NCI-H345 treated with DMSO at 0.1 percent for 48 hours (cell line): ENCODE results near the gene CADM1.

Experiments used
- DNase-seq: peaks from one replicate; lab custom pipeline; 2025; ENCODE audit not compliant: unreplicated experiment; lab: John Stamatoyannopoulos, UW

Gene CADM1

DNA sequence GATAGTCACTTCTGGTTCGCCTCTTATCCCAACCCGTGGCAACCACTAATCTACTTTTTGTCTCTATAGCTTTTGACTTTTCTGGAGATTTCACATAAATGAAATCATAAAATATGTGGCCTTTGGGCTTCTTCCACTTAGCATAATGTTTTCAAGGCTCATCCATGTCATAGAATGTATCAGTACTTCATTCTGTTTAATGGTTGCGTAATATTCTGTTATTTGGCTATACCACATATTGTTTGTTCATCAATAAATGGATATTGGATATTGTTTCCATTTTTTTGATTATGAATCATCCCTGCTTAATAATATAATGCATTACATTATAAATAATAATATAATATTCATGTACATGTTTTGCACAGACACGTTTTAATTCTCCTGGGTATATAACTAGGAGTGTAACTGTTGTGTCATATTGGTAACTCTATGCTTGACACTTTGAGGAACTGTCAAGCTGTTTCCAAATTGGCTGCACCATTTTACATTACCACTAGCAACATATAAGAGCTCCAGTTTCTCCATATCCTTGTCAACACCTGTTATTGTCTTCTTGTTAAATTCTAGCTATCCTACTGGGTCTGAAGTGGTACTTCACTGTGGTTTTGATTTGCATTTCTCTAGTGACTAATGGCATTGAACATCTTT is 181.5 kb downstream of the CADM1 start:
- no peak for DNase-seq

DNA sequence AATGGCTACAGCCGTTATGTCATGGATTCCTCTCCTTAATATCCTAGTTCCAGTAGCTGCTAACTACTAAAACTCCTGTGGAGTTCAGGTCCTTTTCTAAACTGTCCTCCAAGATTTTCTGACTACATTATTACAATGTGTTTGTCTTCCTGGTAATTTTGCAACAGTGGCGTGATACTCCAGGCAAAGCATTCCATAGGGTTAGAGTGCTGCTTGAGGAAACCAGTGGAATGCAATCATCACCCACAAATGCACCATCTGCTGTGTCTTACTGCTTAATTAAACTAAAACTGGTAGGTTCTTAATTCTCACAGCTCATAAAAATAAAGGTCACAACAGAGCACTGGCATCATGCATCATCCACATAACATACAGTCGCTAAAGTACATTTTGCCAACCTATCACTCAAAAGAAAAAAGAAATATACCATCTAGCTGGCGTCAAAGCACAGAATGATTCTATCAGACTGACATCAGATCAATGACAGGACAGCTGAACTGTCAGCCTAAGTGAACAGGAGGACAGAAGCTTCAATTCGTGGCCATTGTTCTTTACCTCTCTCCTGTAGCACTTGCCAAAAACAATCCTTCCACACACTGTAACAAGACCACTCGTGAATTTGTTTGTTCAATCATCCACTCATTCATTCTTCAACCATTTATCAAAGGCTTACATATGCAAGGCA is 182.5 kb downstream of the CADM1 start:
- peak; percentile 18 for DNase-seq

DNA sequence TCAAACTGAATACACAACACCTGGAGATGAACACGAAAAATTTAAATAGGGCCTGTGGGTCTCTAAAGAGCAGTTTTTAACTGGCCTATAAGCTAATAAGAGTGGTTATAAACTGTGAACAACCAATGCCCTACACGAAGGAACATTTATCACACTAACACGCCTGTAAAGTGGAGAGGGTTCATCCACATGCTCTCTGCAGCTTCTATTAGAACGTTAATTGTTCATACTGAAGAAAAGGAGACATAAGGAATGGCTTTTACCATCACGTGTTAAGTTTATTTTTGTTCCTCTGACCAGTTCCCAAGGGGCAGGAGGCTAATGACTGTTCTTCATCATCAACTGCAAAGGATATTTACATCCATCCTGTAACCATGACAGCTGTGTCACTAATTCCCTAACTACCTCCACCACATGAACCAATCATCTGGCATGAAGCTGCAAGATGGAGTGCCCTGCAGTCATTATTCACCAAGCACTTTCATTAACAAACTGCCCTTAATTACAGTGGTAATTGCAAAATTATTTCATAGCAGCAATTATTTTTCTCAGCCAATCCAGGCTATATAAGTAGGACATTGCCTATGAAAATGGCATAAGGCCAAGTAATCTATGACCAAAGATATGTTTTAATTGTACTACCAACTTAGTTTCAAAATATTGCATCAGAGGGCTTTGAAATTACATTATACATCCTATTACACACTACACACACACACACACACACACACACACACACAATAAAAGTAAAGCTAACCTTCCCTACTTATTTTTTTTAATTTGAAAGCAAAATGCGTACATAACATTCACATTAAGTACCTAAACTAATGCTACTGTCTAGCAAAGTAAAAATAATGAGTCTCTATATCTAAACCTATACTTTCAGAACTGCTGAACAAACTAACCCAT is 186.7 kb downstream of the CADM1 start:
- no peak for DNase-seq

GRCh38 chr11:115316696-115317095 is 187.5 kb downstream of the CADM1 start:
- DNase-seq, result no peak

DNA sequence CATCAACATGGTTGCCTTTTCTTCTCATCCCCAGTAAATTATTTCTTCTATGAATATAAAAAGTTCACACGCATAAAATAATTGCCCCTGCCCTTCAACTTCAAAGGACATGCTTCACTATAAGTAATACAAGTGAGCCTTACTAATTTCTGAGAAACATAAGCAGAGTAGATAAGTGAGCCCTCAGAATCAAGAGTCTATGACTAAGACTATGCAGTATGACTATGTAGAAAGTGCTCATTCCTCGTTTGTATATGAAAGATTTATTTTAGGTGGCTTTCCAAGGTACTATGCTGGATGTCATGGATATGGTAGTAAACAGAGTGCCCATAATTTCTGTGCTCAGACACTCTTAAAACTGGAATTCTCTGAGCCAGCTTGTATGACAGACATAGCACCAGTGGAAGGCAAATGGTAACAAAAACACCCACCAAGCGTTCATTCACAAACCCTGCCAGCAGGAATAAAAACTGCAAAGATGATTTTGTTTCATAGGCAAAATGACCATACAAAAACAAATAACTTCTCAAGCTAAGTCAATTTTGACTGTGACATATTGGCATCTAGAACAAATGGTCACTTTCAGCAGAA is 189.8 kb downstream of the CADM1 start:
- no peak for DNase-seq

DNA sequence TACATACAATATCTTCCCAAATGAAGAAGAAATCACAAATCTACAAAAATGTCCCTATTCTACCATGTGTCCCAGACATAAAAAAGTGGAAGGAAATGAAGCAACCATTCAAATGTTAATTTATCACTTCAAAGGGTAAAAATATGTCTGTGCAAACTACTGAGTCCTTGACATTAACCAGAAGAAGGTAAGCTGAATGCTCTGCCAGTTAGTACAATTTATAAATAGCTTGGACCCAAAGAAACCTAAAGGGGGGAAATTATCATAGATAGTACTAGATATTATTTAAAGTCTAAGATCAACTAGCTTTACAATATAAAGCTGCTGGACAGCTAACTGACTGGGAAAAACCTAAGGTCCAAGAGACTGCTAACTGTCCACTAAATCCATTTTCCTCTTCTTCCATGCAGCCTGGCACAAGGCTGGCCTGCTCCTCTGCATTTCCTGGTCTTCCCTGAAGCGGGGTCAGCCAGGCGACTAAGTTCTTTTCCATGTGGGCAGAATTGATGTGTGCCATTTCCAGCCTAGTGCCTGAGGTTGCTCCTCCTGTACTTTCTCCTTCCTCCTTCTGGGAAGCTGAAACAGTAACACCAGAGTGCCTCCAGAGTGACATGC is 190.9 kb downstream of the CADM1 start:
- no peak for DNase-seq

DNA sequence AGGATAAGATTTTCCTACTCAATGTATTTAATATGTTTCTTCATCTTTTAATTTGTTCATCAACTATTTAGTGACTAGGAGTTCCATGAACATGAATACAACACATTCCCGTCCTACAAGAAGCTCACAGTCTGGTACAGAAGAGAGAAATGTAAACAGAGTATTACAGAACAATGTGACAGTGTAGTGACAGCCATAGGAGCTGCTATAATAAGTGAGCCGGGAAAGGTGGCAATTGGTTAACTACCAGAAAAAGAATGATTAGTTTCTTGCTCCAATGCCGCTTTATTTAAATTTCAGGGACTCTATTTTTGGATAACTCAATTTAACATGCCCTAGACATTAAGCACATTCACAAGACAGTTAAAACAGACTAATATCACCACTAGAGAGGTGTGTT is 192.3 kb downstream of the CADM1 start:
- DNase-seq, result no peak

- DNase-seq, result no peak
These were observed 197.5 kb downstream of the CADM1 start for GRCh38 chr11:115306689-115307088.

- no peak for DNase-seq
These were observed 199.3 kb downstream of the CADM1 start for GRCh38 chr11:115304774-115305472.

- DNase-seq, result no peak
These were observed 200.2 kb downstream of the CADM1 start for GRCh38 chr11:115303929-115304531.

DNA sequence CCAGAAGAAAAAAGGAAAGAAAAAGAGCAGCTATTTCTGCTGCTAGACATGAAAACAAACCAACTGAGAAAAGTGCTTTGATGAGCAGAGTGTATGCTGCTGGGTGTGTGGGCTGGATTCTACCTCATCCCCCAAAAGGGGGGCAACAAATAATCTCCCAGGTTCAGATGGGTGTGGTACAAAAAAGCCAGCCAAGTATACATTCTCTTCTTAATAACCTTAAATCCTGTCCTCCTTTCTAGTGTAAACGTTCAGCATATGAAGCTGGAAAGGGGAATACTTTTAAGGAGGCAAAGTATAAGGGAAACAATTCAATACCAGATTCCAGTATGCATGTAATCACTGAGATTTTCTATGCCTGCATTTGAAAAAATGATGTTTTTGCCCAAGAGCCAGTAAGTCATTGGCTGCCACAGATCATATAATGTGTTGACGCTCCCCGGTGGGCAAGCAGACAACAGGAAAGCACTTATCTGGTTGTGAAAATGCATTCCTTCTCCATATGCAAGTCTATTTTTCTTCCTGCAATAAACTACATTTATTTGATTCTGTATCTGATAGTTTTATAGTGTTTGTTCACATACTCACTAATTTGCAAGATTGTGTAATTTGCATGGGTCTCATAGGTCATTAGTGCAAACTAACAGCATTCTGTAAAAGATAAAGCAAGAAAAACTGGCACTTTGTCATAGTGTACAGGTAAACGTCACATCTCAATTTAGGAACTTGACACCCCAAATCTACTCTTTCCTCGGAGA is 201.1 kb downstream of the CADM1 start:
- DNase-seq, result no peak

- no peak for DNase-seq
These were observed 203.4 kb downstream of the CADM1 start for GRCh38 chr11:115300660-115301428.

- DNase-seq, result no peak
These were observed 205.8 kb downstream of the CADM1 start for GRCh38 chr11:115298300-115299012.

DNA sequence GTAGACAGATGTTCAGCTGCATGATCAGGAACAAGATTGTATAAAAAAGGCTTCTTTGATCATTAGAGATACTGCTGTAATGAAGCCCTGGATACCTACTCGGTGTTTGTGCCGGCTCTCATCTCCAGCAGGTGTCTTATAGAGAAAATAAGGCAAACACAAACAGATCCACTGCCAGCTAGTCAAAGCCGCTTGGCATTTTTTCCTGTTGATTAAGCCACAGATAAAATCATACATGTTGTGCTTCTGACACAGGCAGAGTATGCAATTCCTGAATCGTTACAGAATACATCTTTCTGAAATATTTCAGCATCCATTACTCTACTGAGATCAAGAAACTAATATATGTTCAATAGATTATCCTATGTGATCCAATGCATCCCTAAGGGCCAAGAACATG is 206.9 kb downstream of the CADM1 start:
- no peak for DNase-seq

DNA sequence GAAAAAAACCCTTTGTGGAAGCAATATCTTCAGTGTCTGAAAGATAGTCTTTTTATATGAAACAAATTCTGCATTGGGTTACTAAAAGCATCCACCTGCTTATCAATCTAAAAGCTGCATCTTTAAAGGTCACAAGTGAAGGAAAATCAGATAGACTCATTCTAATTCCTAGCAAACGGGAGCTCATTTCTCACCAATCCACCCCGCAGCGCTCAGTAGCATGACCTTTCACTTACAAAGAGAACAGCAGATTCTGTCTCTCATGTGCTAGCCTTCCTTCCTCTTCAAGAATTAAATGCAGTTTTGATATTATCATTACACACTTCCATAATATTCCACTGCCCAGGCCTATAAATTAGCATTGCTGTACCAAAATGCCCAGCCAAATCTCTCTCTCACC is 212.9 kb downstream of the CADM1 start:
- DNase-seq, result no peak

DNA sequence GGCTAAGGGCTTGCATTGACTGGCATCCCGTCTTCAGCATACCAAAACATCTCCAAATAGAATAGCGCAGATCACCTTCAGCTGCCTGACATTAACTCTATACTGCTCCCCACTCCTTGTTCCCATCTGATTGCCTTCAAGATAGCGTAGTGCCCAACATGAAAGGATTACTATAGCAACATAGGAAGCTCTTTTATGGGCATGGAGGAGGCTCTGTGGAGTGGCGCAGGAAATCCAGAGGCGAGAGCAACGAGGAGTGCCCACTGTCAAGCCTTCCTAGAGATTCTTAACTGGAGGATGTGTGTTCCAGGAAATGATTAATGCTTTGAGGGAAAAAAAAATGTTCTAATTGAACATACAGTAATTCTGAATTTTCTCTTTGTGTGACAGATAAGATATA is 213.3 kb downstream of the CADM1 start:
- DNase-seq, result no peak

- no peak for DNase-seq
These were observed 213.7 kb downstream of the CADM1 start for GRCh38 chr11:115290479-115290878.

DNA sequence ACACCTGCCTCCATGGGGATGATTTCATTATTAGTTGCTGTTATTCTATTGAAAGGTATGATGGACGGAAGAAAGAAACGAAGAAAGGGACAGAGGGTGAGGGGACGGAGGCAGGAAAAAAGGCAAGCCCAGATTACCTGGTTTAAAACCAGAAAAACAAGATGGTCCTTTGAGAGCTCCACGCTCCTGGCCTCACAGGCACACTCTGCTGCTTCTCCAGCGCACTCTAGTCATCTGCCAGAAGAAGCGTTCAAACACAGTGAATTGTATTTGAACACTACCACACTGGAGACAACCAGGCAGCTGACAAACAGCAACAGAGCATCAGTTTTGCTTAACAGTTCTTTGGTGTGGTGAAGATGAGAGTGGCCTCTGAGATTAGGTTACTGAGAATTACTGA is 216.9 kb downstream of the CADM1 start:
- no peak for DNase-seq
